H9 (cell line): Measurements from ENCODE around the gene ZNF783. TPM values are rescaled to one million over a fixed set of nuclear protein-coding genes. Genes with fewer than 3 reads are reported as not detected.

Source experiments
- DNase-seq: peaks from one replicate; pipeline ENCODE4 v3.0.0-alpha.2; 2017
- H2AFZ ChIP-seq: one replicate; pipeline ENCODE4 v1.6.1; 2013; ENCODE audit warnings: mild to moderate bottlenecking, low read length, control low read depth, moderate library complexity
- H2AK5ac ChIP-seq: 2 replicates; pipeline ENCODE4 v1.6.1; 2013; ENCODE audit warnings: low read length, control low read depth, mixed read lengths; ENCODE audit not compliant: insufficient read length
- H2BK120ac ChIP-seq: one replicate; pipeline ENCODE4 v1.6.1; 2013; ENCODE audit warnings: low read depth, mild to moderate bottlenecking, low read length, control low read depth, inconsistent platforms; ENCODE audit not compliant: poor library complexity, severe bottlenecking
- H2BK12ac ChIP-seq: 2 replicates; pipeline ENCODE4 v1.6.1; 2013; ENCODE audit warnings: low read length, control low read depth, mixed read lengths, low read depth; ENCODE audit not compliant: insufficient read length
- H2BK15ac ChIP-seq: 2 replicates; pipeline ENCODE4 v1.6.1; 2013; ENCODE audit warnings: low read depth, low read length, control low read depth
- H2BK20ac ChIP-seq: one replicate; pipeline ENCODE4 v1.6.1; 2013; ENCODE audit warnings: low read depth, mild to moderate bottlenecking, low read length, control low read depth, inconsistent platforms; ENCODE audit not compliant: poor library complexity, severe bottlenecking
- H2BK5ac ChIP-seq: 2 replicates; pipeline ENCODE4 v1.6.1; 2013; ENCODE audit warnings: low read length, control low read depth, mixed read lengths; ENCODE audit not compliant: insufficient read length
- H3K14ac ChIP-seq: 2 replicates; pipeline ENCODE4 v1.6.1; 2013; ENCODE audit warnings: low read length, control low read depth; ENCODE audit not compliant: insufficient read depth
- H3K18ac ChIP-seq: 2 replicates; pipeline ENCODE4 v1.6.1; 2013; ENCODE audit warnings: low read depth, mild to moderate bottlenecking, mixed read lengths, low read length, control low read depth; ENCODE audit not compliant: insufficient read length
- H3K23ac ChIP-seq: 2 replicates; pipeline ENCODE4 v1.6.1; 2013; ENCODE audit warnings: low read length, control low read depth, mixed read lengths, low read depth; ENCODE audit not compliant: insufficient read length
- H3K23me2 ChIP-seq: 2 replicates; pipeline ENCODE4 v1.6.1; 2013; ENCODE audit warnings: low read depth, mild to moderate bottlenecking, mixed read lengths, low read length, control low read depth; ENCODE audit not compliant: insufficient read length, poor library complexity, severe bottlenecking
- H3K27ac ChIP-seq: 2 replicates; pipeline ENCODE4 v1.5.1; 2013; ENCODE audit warnings: low read length, control low read depth, mixed read lengths, low read depth; ENCODE audit not compliant: insufficient read length
- H3K27me3 ChIP-seq: 2 replicates; pipeline ENCODE4 v1.6.1; 2013; ENCODE audit warnings: low read length, control low read depth, inconsistent platforms; ENCODE audit not compliant: insufficient read depth
- H3K4ac ChIP-seq: 2 replicates; pipeline ENCODE4 v1.6.1; 2013; ENCODE audit warnings: low read depth, mild to moderate bottlenecking, control low read depth, inconsistent platforms, low read length, moderate library complexity
- H3K4me1 ChIP-seq: 2 replicates; pipeline ENCODE4 v1.6.1; 2013; ENCODE audit warnings: low read length, control low read depth, inconsistent platforms; ENCODE audit not compliant: insufficient read depth
- H3K4me2 ChIP-seq: 2 replicates; pipeline ENCODE4 v1.6.1; 2013; ENCODE audit warnings: low read length, control low read depth, mixed read lengths; ENCODE audit not compliant: insufficient read length, insufficient read depth
- H3K56ac ChIP-seq: 2 replicates; pipeline ENCODE4 v1.6.1; 2013; ENCODE audit warnings: low read depth, mild to moderate bottlenecking, mixed read lengths, low read length, control low read depth; ENCODE audit not compliant: insufficient read length
- H3K79me1 ChIP-seq: 2 replicates; pipeline ENCODE4 v1.6.1; 2013; ENCODE audit warnings: low read depth, mild to moderate bottlenecking, moderate library complexity, low read length, control low read depth, inconsistent platforms; ENCODE audit not compliant: insufficient read depth, poor library complexity, severe bottlenecking
- H3K79me2 ChIP-seq: 2 replicates; pipeline ENCODE4 v1.6.1; 2013; ENCODE audit warnings: low read length, control low read depth, inconsistent platforms; ENCODE audit not compliant: insufficient read depth
- H3K9ac ChIP-seq: 2 replicates; pipeline ENCODE4 v1.6.1; 2013; ENCODE audit warnings: low read length, control low read depth, mixed read lengths; ENCODE audit not compliant: insufficient read length; ENCODE audit errors: extremely low read depth
- H3K9me3 ChIP-seq: one replicate; pipeline ENCODE4 v1.6.1; 2013; ENCODE audit warnings: low read depth, low read length, inconsistent platforms; ENCODE audit not compliant: control insufficient read depth
- H3T11ph ChIP-seq: one replicate; pipeline ENCODE4 v1.6.1; 2013; ENCODE audit warnings: mild to moderate bottlenecking, low read length, control low read depth, inconsistent platforms
- H4K20me1 ChIP-seq: one replicate; pipeline ENCODE4 v1.6.1; 2013; ENCODE audit not compliant: control insufficient read depth, insufficient read length, insufficient read depth
- H4K5ac ChIP-seq: 2 replicates; pipeline ENCODE4 v1.6.1; 2013; ENCODE audit warnings: low read depth, mild to moderate bottlenecking, mixed read lengths, low read length, control low read depth; ENCODE audit not compliant: insufficient read length
- H4K8ac ChIP-seq: replicated peaks from 2 replicates; pipeline ENCODE4 v1.6.1; 2013; ENCODE audit warnings: low read length, control low read depth, mixed read lengths, low read depth; ENCODE audit not compliant: insufficient read length
- H4K91ac ChIP-seq: 2 replicates; pipeline ENCODE4 v1.6.1; 2013; ENCODE audit warnings: low read depth, mild to moderate bottlenecking, moderate library complexity, mixed read lengths, low read length, control low read depth; ENCODE audit not compliant: insufficient read length
- H3K27ac Mint-ChIP-seq, 3 experiments: 2 replicates in 2 of 3; 3 replicates in 1 of 3; pipeline ENCODE4 v1.8.0; 2020 to 2021; ENCODE audit warnings: mixed read lengths in 3 of 3, mild to moderate bottlenecking in 1 of 3, moderate library complexity in 1 of 3
- H3K27me3 Mint-ChIP-seq: 2 replicates; pipeline ENCODE4 v1.8.0; 2021; ENCODE audit warnings: low read depth, mild to moderate bottlenecking, moderate library complexity, mixed read lengths
- H3K36me3 Mint-ChIP-seq, 3 experiments: 2 replicates in 2 of 3; 3 replicates in 1 of 3; pipeline ENCODE4 v1.8.0; 2020 to 2021; ENCODE audit warnings: low read depth in 3 of 3, mixed read lengths in 3 of 3; ENCODE audit not compliant: insufficient read depth in 1 of 3
- H3K4me1 Mint-ChIP-seq, 2 experiments: 2 replicates each; pipeline ENCODE4 v1.8.0; 2020; ENCODE audit warnings: mixed read lengths in 2 of 2
- H3K4me3 Mint-ChIP-seq, 2 experiments: 2 replicates in 1 of 2; 3 replicates in 1 of 2; pipeline ENCODE4 v1.8.0; 2020 to 2021; ENCODE audit warnings: mild to moderate bottlenecking in 2 of 2, mixed read lengths in 2 of 2, moderate library complexity in 1 of 2
- H3K9me3 Mint-ChIP-seq, 2 experiments: 2 replicates in 1 of 2; 3 replicates in 1 of 2; pipeline ENCODE4 v1.8.0; 2020; ENCODE audit warnings: mild to moderate bottlenecking in 2 of 2, mixed read lengths in 2 of 2, moderate library complexity in 1 of 2
- WGBS: extraction: QIAGEN DNeasy Blood & Tissue Kit; methylation state at CpG from one replicate; pipeline ENCODE4 v1.1.7; 2013; ENCODE audit warnings: missing lambda C conversion rate, low lambda C conversion rate, mixed read lengths; ENCODE audit not compliant: insufficient read length; ENCODE audit errors: extremely low coverage; 5-methylcytosine and 5-hydroxymethylcytosine counted together
- total RNA-seq: library from RNA; stranded (reverse); gene quantifications from 2 replicates; pipeline ENCODE4 v1.2.1, GENCODE V29; 2021
- TF ChIP-seq, protein P1 (sequence below): fragments of 200-600 bp; sonication (generic); conservative IDR thresholded peaks from 3 replicates; pipeline ENCODE4 v1.8.0; 2021; ENCODE audit warnings: antibody characterized with exemption, mild to moderate bottlenecking

Gene ZNF783
- total RNA-seq, 1 experiment from 2014 or later = 13.6 TPM

DNA sequence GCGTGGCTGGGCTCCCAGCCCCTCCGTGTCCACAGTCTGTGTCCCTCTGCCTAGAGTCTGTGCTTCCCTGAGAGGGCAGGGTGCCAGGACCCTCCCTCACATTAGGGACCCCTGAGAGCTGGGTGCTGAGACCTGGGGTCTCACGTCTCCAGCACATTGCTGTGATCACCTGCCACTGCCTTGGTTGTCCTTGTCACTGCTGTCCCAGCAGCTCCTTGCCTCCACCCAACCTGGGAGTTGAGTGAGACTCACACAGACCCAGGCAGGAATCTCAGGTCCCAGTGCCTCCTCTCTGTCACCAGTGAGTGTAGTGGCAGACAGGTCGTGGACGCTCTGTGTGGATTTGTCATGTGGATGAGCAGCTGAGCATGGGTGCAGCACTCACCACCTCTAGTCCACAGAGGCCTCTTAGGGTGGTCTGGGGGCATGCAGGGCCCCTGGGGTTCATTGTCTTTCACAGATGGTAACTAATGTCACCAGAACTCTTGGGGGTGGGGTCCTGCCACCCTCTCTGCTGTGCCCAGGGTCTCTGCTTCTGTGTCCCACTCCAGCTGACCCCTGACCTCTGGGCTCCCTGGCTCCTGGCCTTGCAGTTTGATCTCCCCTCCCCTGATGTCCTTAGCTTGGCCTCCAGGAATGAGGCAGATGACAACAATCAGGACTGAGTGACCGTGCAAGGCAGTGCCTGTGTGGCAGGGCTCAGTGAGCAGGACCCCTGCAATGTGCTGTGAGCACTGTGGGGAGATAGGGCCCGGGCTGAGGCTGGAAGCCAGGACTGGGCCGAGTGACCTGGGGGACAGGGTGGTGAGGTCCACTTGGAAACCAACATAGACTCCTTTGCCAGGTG is 18.9 kb downstream of the ZNF783 start:
- no peak overlapping the region for H2BK5ac ChIP-seq
- no peaks in the 10 kb centered on the region; a peak in 1 of 5 replicates for H3K9me3 Mint-ChIP-seq
- H4K8ac ChIP-seq = no peak overlapping the region
- H3K9me3 ChIP-seq = no peaks in the 10 kb centered on the region
- no peak overlapping the region for H3K4ac ChIP-seq
- no peak overlapping the region for H2AK5ac ChIP-seq
- DNase-seq = no peak
- no peak overlapping the region for H4K91ac ChIP-seq
- H3K23me2 ChIP-seq = peaks cover 10% of the 10 kb centered on the region
- H3K4me3 Mint-ChIP-seq = no peak overlapping the region
- no peak overlapping the region for H3K4me2 ChIP-seq
- H2BK120ac ChIP-seq = no peak overlapping the region
- no peak overlapping the region for H3K9ac ChIP-seq
- no peak overlapping the region for H3K27ac ChIP-seq
- no peaks in the 10 kb centered on the region for H3K79me2 ChIP-seq
- H2AFZ ChIP-seq = no peak overlapping the region
- no peak overlapping the region for H3K18ac ChIP-seq
- H4K5ac ChIP-seq = no peak overlapping the region
- H3T11ph ChIP-seq = no peak overlapping the region
- no CpG with 5 or more reads among the region's 8 CpGs for WGBS
- H3K79me1 ChIP-seq = no peaks in the 10 kb centered on the region
- H3K36me3 Mint-ChIP-seq = peaks cover 24 to 44% (median 44%) of the 10 kb centered on the region in 3 experiments; a peak in 6 of 7 replicates
- peaks cover 10 to 14% of the 10 kb centered on the region in 2 experiments for H3K4me1 Mint-ChIP-seq
- no peaks in the 10 kb centered on the region for H4K20me1 ChIP-seq
- H2BK20ac ChIP-seq = no peak overlapping the region
- no peak overlapping the region for H2BK15ac ChIP-seq
- H3K23ac ChIP-seq = no peak overlapping the region
- TF ChIP-seq, protein P1, sequence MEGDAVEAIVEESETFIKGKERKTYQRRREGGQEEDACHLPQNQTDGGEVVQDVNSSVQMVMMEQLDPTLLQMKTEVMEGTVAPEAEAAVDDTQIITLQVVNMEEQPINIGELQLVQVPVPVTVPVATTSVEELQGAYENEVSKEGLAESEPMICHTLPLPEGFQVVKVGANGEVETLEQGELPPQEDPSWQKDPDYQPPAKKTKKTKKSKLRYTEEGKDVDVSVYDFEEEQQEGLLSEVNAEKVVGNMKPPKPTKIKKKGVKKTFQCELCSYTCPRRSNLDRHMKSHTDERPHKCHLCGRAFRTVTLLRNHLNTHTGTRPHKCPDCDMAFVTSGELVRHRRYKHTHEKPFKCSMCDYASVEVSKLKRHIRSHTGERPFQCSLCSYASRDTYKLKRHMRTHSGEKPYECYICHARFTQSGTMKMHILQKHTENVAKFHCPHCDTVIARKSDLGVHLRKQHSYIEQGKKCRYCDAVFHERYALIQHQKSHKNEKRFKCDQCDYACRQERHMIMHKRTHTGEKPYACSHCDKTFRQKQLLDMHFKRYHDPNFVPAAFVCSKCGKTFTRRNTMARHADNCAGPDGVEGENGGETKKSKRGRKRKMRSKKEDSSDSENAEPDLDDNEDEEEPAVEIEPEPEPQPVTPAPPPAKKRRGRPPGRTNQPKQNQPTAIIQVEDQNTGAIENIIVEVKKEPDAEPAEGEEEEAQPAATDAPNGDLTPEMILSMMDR = no peak
- no peaks in the 10 kb centered on the region for H3K27me3 ChIP-seq
- H2BK12ac ChIP-seq = no peak overlapping the region
- H3K4me1 ChIP-seq = no peaks in the 10 kb centered on the region; the same call in 1 of the 2 replicates
- H3K14ac ChIP-seq = no peak overlapping the region
- no peak overlapping the region for H3K56ac ChIP-seq
- no peak overlapping the region; a peak in 1 of 7 replicates for H3K27ac Mint-ChIP-seq
- H3K27me3 Mint-ChIP-seq = peaks cover 13% of the 10 kb centered on the region
